ENCODE measurements around the gene CUEDC1. TPM values are rescaled to one million over a fixed set of nuclear protein-coding genes. Genes with fewer than 3 reads are reported as not detected.

Gene CUEDC1
- total and polyA plus RNA-seq, 2 experiments from 2014 or later, result 11.1 to 13.6 TPM

DNA sequence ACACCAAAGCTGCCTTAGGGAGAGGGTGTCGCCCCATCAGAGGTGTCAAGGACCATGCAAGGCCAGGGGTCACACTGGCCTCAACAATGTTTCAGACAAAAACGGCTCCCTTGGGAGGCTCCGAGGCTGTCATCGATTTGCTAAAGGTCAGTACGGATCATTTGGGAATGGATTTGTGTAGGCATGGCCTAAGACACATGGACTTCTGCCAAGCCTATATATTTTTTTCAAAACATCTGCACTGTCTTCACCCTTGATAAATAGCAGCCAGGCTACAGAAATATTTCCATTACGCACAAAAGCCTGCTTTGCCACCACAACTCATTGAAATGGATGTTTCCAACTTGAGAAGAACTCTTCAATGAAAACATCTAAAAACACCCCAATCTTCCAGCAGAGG, 10.3 kb downstream of the CUEDC1 start:
- Histone ChIP-seq H3K4me2 (ENCODE audit: unreplicated experiment) (no peak overlapping the region), H3K9ac (no peak overlapping the region), H3K4me3 (no peak overlapping the region), H3K27ac (no peak overlapping the region), H3K27me3 (replicated peaks; ENCODE audit: insufficient read depth) (no peaks in the 10 kb centered on the region), H2AFZ (no peak overlapping the region), H3K9me3 (ENCODE audit: low read depth) (no peaks in the 10 kb centered on the region), H3K36me3 (ENCODE audit: low read depth) (no peaks in the 10 kb centered on the region), H3K4me1 (ENCODE audit: insufficient read depth) (peaks cover 63% of the 10 kb centered on the region), H3K9me2 (ENCODE audit: insufficient read depth) (no peaks in the 10 kb centered on the region), H3F3A (ENCODE audit: insufficient read depth) (peaks cover 72% of the 10 kb centered on the region), H4K20me1 (ENCODE audit: insufficient read depth) (no peaks in the 10 kb centered on the region), H3K79me2 (ENCODE audit: insufficient read depth) (peaks cover 67% of the 10 kb centered on the region)
- in situ Hi-C loops (cut with MboI), result no loop called here
- no peak for TF ChIP-seq EZH2 (IDR thresholded peaks at IDR 0.05; ENCODE audit: insufficient read depth, poor library complexity, severe bottlenecking)
- TF ChIP-seq EZH2phosphoT487 (IDR thresholded peaks at IDR 0.05; ENCODE audit: insufficient read depth, low read depth), result no peak
- DNase-seq, result no peak
- 72 to 75% methylated on average over 6 of the region's 6 CpGs for WGBS, 2 experiments (ENCODE audit: low coverage in 1 of 2, low lambda C conversion rate in 2 of 2, missing lambda C conversion rate in 2 of 2)

DNA sequence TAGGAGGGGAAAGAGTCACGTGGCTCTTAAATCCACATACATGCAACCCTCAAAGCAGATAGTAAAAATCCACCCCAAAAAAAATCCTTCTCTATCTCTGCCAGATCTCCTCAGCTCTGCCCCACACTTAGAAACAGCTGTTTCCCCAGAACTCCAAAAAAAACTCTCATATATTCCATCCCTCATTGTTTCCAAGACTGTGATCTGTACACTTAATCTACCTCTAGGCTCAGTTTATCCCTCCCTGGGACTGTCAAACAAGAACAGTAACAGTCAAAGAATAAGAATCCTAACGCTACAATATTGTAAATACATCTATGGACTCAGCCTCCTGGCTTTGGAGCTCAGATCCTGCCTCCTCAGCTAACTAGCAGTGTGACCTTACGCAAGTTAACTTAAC, 11.6 kb downstream of the CUEDC1 start:
- Histone ChIP-seq H3K9me3 (ENCODE audit: low read depth) (no peaks in the 10 kb centered on the region), H3K4me1 (ENCODE audit: insufficient read depth) (peaks cover 52% of the 10 kb centered on the region), H3K27me3 (replicated peaks; ENCODE audit: insufficient read depth) (no peaks in the 10 kb centered on the region), H3F3A (ENCODE audit: insufficient read depth) (peaks cover 61% of the 10 kb centered on the region), H3K27ac (peak overlapping the region; percentile 85), H3K36me3 (ENCODE audit: low read depth) (no peaks in the 10 kb centered on the region), H3K79me2 (ENCODE audit: insufficient read depth) (peaks cover 79% of the 10 kb centered on the region), H3K4me3 (peak overlapping the region; percentile 36; the same call in 1 of the 2 replicates), H4K20me1 (ENCODE audit: insufficient read depth) (no peaks in the 10 kb centered on the region), H3K4me2 (ENCODE audit: unreplicated experiment) (peak overlapping the region; percentile 2), H2AFZ (no peak overlapping the region), H3K9me2 (ENCODE audit: insufficient read depth) (no peaks in the 10 kb centered on the region), H3K9ac (peak overlapping the region; percentile 65)
- no peak for TF ChIP-seq EZH2phosphoT487 (IDR thresholded peaks at IDR 0.05; ENCODE audit: insufficient read depth, low read depth)
- no peak for TF ChIP-seq EZH2 (IDR thresholded peaks at IDR 0.05; ENCODE audit: insufficient read depth, poor library complexity, severe bottlenecking)
- WGBS, 2 experiments (ENCODE audit: low coverage in 1 of 2, low lambda C conversion rate in 2 of 2, missing lambda C conversion rate in 2 of 2), result 57 to 65% methylated on average over 3 of the region's 3 CpGs
- in situ Hi-C loops (cut with MboI), result no loop called here
- peak; percentile 35 for DNase-seq

DNA sequence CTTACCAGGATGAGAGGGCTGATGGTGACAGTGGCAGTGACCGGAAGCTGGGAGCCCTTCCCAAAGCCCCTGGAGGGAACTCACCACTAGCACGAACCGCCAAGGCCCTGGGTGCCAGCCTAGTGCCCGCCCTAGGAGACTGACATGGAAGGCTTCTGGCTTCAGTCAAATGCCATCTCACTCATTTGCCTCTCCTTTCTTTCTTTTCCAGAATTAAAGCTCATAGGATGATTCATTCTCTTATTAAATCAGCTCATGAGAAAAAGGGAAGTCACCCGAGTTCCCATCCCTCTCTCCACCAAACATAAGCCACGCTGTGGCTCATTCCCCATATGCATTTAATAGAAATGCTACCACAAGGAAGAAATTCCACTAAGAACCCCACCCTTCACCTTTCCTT, 12.1 kb downstream of the CUEDC1 start:
- 4 to 6% methylated on average over 6 of the region's 6 CpGs for WGBS, 2 experiments (ENCODE audit: low coverage in 1 of 2, low lambda C conversion rate in 2 of 2, missing lambda C conversion rate in 2 of 2)
- H3K27ac ChIP-seq, result peak overlapping the region; percentile 85
- H3K79me2 ChIP-seq (ENCODE audit: insufficient read depth), result peaks cover 84% of the 10 kb centered on the region
- no peaks in the 10 kb centered on the region for H4K20me1 ChIP-seq (ENCODE audit: insufficient read depth)
- in situ Hi-C loops (cut with MboI), result no loop called here
- TF ChIP-seq EZH2phosphoT487 (IDR thresholded peaks at IDR 0.05; ENCODE audit: insufficient read depth, low read depth) (no peak), EZH2 (IDR thresholded peaks at IDR 0.05; ENCODE audit: insufficient read depth, poor library complexity, severe bottlenecking) (no peak)
- H3K9ac ChIP-seq, result peak overlapping the region; percentile 65
- no peaks in the 10 kb centered on the region for H3K9me3 ChIP-seq (ENCODE audit: low read depth)
- peak overlapping the region; percentile 50 for H3K4me2 ChIP-seq (ENCODE audit: unreplicated experiment)
- DNase-seq, result peak; percentile 86
- H3F3A ChIP-seq (ENCODE audit: insufficient read depth), result peaks cover 56% of the 10 kb centered on the region
- H3K9me2 ChIP-seq (ENCODE audit: insufficient read depth), result no peaks in the 10 kb centered on the region
- H3K27me3 ChIP-seq (replicated peaks; ENCODE audit: insufficient read depth), result no peaks in the 10 kb centered on the region
- H3K4me1 ChIP-seq (ENCODE audit: insufficient read depth), result peaks cover 49% of the 10 kb centered on the region
- H3K36me3 ChIP-seq (ENCODE audit: low read depth), result no peaks in the 10 kb centered on the region
- no peak overlapping the region for H2AFZ ChIP-seq
- H3K4me3 ChIP-seq, result peak overlapping the region; percentile 36; the same call in 1 of the 2 replicates

DNA sequence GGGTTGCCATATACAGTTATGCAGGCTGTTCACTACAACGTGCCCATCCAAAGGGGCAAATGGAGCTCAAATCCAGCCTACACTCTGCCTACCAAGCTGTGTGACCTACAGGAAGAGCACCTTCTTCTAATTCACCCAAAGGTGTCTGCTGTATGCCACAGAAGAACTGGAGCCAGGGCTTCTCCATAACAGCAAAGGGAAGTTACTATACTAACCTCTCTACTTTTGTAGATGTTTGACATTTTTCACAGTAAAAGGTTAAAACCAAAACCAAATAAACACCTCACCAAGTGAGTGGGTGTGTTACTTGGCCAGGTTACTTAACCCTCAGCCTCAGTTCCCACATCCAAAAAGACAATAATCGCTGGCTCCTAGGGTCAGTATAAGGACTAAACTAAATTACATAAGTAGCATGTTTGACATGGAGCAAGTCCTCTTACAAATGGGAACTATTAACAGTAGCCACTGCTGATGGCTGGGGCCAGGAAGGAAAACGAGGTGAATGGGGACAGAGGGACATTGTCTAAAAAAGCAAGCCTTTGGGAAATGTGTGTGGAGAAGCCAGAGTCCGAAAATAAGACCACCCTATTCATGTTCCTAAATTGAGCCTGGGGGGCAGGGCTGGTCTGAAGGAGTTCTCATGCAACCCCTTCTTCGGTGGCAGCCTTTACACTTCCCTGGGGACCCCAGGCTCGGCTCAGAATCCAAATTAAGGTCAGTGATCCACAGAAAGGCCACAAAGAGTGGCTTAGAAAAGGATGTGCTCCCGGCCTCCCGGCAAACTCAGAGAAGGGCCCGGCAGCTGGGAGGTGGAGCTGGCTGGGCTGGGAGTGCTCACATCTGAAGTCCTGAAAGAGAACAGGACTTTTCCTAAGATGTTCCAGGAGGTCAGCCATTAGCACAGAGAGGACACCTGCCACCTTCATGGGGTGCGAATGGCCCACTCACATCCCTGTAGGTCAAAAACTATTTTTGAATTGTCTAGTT, 13.5 kb downstream of the CUEDC1 start:
- DNase-seq, result no peak
- Histone ChIP-seq H3K27me3 (replicated peaks; ENCODE audit: insufficient read depth) (no peaks in the 10 kb centered on the region), H3K4me3 (no peak overlapping the region), H3K79me2 (ENCODE audit: insufficient read depth) (peaks cover 86% of the 10 kb centered on the region), H3K36me3 (ENCODE audit: low read depth) (no peaks in the 10 kb centered on the region), H3K4me1 (ENCODE audit: insufficient read depth) (peaks cover 34% of the 10 kb centered on the region), H2AFZ (no peak overlapping the region), H3K9me2 (ENCODE audit: insufficient read depth) (no peaks in the 10 kb centered on the region), H3F3A (ENCODE audit: insufficient read depth) (peaks cover 43% of the 10 kb centered on the region), H3K4me2 (ENCODE audit: unreplicated experiment) (no peak overlapping the region), H3K27ac (0 out of 2 replicates have a peak overlapping the region, but pooled peaks have one; percentile 14), H3K9me3 (ENCODE audit: low read depth) (no peaks in the 10 kb centered on the region), H4K20me1 (ENCODE audit: insufficient read depth) (no peaks in the 10 kb centered on the region), H3K9ac (no peak overlapping the region)
- 91 to 93% methylated on average over 10 of the region's 10 CpGs for WGBS, 2 experiments (ENCODE audit: low coverage in 1 of 2, low lambda C conversion rate in 2 of 2, missing lambda C conversion rate in 2 of 2)
- in situ Hi-C loops (cut with MboI), result no loop called here
- TF ChIP-seq EZH2 (IDR thresholded peaks at IDR 0.05; ENCODE audit: insufficient read depth, poor library complexity, severe bottlenecking), result no peak
- no peak for TF ChIP-seq EZH2phosphoT487 (IDR thresholded peaks at IDR 0.05; ENCODE audit: insufficient read depth, low read depth)
